Neural progenitor cell (in vitro differentiated cells): ENCODE results near the gene LINGO1. TPM values are rescaled to one million over a fixed set of nuclear protein-coding genes. Genes with fewer than 3 reads are reported as not detected.

ENCODE experiments used
- DNase-seq: peaks from one replicate; pipeline ENCODE4 v3.0.0-alpha.2; 2016; ENCODE audit warnings: low spot score
- H2AFZ ChIP-seq: fragments of 200-600 bp; sonication (generic); replicated peaks from 2 replicates; pipeline ENCODE4 v1.6.1; 2016; ENCODE audit warnings: antibody characterized with exemption
- H3F3A ChIP-seq: fragments of 200-600 bp; sonication (generic); 2 replicates; pipeline ENCODE4 v1.6.1; 2016; ENCODE audit warnings: antibody characterized with exemption, low read depth
- H3K27ac ChIP-seq: fragments of 200-600 bp; sonication (generic); 2 replicates; pipeline ENCODE4 v1.5.1; 2016; ENCODE audit warnings: mild to moderate bottlenecking
- H3K27me3 ChIP-seq: fragments of 200-600 bp; sonication (generic); 2 replicates; pipeline ENCODE4 v1.6.1; 2016; ENCODE audit warnings: mild to moderate bottlenecking, moderate library complexity
- H3K36me3 ChIP-seq: fragments of 200-600 bp; sonication (generic); 2 replicates; pipeline ENCODE4 v1.5.1; 2016
- H3K4me1 ChIP-seq: fragments of 200-600 bp; sonication (generic); 2 replicates; pipeline ENCODE4 v1.6.1; 2016; ENCODE audit warnings: mixed run types
- H3K4me2 ChIP-seq: fragments of 200-600 bp; sonication (generic); 2 replicates; pipeline ENCODE4 v1.6.1; 2016
- H3K4me3 ChIP-seq: fragments of 200-600 bp; sonication (generic); 2 replicates; pipeline ENCODE4 v1.5.1; 2016
- H3K79me2 ChIP-seq: fragments of 200-600 bp; sonication (generic); 2 replicates; pipeline ENCODE4 v1.6.1; 2016; ENCODE audit warnings: low read depth
- H3K9ac ChIP-seq: fragments of 200-600 bp; sonication (generic); 2 replicates; pipeline ENCODE4 v1.6.1; 2016
- H3K9me3 ChIP-seq: fragments of 200-600 bp; sonication (generic); 2 replicates; pipeline ENCODE4 v1.5.1; 2016; ENCODE audit warnings: low read depth
- H4K20me1 ChIP-seq: fragments of 200-600 bp; sonication (generic); 2 replicates; pipeline ENCODE4 v1.6.1; 2016; ENCODE audit warnings: low read depth
- H3K27ac Mint-ChIP-seq: 3 replicates; pipeline ENCODE4 v1.8.0; 2021; ENCODE audit warnings: mixed read lengths
- H3K27me3 Mint-ChIP-seq: 2 replicates; pipeline ENCODE4 v1.8.0; 2022; ENCODE audit warnings: low read depth, mild to moderate bottlenecking, inconsistent platforms, moderate library complexity, mixed read lengths; ENCODE audit not compliant: insufficient read depth
- H3K36me3 Mint-ChIP-seq: 3 replicates; pipeline ENCODE4 v1.8.0; 2021; ENCODE audit warnings: mixed read lengths
- H3K4me1 Mint-ChIP-seq: 3 replicates; pipeline ENCODE4 v1.8.0; 2021; ENCODE audit warnings: mixed read lengths
- H3K4me3 Mint-ChIP-seq: 3 replicates; pipeline ENCODE4 v1.8.0; 2021; ENCODE audit warnings: mild to moderate bottlenecking, moderate library complexity, mixed read lengths
- H3K9me3 Mint-ChIP-seq: 3 replicates; pipeline ENCODE4 v1.8.0; 2020; ENCODE audit warnings: mixed read lengths
- CTCF ChIP-seq: fragments of 200-600 bp; sonication (generic); IDR thresholded peaks from 2 replicates; pipeline ENCODE4 v1.5.1; 2017; ENCODE audit warnings: antibody characterized with exemption, mild to moderate bottlenecking
- EZH2 ChIP-seq: fragments of 200-600 bp; sonication (generic); IDR thresholded peaks from 2 replicates; pipeline ENCODE4 v1.6.1; 2017; ENCODE audit warnings: antibody characterized with exemption, mild to moderate bottlenecking, moderate library complexity
- EZH2phosphoT487 ChIP-seq: fragments of 200-600 bp; sonication (generic); IDR thresholded peaks from 2 replicates; pipeline ENCODE4 v1.6.1; 2017; ENCODE audit warnings: antibody characterized with exemption
- total RNA-seq: library from RNA; depleted of rRNA; stranded (reverse); fragments of >200 nt; gene quantifications from 2 replicates; pipeline ENCODE4 v1.2.3, GENCODE V29; 2015; ENCODE audit warnings: low replicate concordance

Gene LINGO1
- total RNA-seq, 1 donor from 2014 or later, result 7.9 TPM

DNA sequence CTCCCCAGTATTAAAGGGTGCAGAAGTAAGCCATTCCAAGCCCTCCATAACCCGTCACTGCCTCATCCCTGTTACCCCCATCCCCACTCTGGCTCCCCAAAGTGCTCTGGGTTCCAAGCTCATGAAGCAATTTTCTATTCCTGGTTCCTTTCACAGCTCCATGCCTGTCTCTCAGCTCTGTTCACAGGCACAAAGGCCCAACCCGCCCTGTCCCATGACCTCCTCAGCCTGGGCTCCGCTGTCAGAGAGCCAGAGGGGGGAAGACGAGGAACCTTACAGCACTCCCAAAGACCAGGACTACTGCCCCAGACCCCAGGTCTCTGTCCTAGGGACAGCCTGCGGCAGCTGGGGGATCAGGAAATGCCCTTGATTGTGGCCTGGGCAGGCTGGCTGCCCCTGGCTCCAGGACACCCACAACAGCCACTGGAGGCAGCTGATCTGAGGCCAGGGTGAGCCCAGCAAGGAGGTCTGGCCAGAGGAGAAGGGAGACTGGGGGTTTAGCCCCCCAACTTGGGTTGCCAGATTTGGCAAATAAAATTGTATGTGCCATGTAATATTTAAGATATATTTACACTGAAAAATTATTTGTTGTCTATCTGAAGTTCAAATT is 43.2 kb upstream of the LINGO1 start:
- H2AFZ ChIP-seq, result no peak overlapping the region
- no peaks in the 10 kb centered on the region for H3F3A ChIP-seq
- no peak overlapping the region for H3K9ac ChIP-seq
- peaks cover 12% of the 10 kb centered on the region for H3K4me1 ChIP-seq
- no peaks in the 10 kb centered on the region for H3K9me3 Mint-ChIP-seq
- no peak overlapping the region for H3K27ac Mint-ChIP-seq
- H3K4me3 Mint-ChIP-seq, result no peak overlapping the region
- H3K36me3 ChIP-seq, result no peaks in the 10 kb centered on the region
- H3K27ac ChIP-seq, result no peak overlapping the region
- TF ChIP-seq EZH2phosphoT487 (no peak), EZH2 (no peak), CTCF (no peak)
- no peaks in the 10 kb centered on the region for H3K79me2 ChIP-seq
- no peaks in the 10 kb centered on the region for H3K27me3 ChIP-seq
- no peaks in the 10 kb centered on the region for H3K27me3 Mint-ChIP-seq
- H3K4me2 ChIP-seq, result no peak overlapping the region
- H3K4me1 Mint-ChIP-seq, result no peaks in the 10 kb centered on the region
- H3K9me3 ChIP-seq, result no peaks in the 10 kb centered on the region
- H4K20me1 ChIP-seq, result no peaks in the 10 kb centered on the region
- DNase-seq, result no peak
- no peak overlapping the region for H3K4me3 ChIP-seq
- no peaks in the 10 kb centered on the region for H3K36me3 Mint-ChIP-seq

DNA sequence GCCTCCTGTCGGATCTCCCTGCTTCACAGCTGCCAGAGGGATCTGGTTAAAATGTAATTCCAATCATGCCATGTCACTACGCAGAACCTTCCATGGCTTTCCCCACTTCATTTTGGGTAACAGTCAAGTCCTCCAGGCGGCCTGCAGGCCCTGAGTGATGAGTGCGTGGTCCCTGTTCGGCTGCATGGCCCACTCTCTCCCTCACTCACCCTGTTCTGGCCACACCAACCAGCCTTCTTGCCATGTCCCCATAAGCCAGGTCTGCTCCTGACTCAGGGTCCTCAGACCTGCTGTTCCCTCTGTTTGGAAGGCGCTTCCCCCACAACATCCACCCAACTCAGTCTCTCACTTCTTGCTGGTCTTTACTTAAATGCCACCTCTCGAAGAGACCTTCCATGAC is 41.6 kb upstream of the LINGO1 start:
- Histone ChIP-seq H4K20me1 (no peaks in the 10 kb centered on the region), H3K4me3 (no peak overlapping the region), H2AFZ (no peak overlapping the region), H3K27ac (no peak overlapping the region), H3K4me1 (peaks cover 12% of the 10 kb centered on the region), H3F3A (no peaks in the 10 kb centered on the region), H3K4me2 (no peak overlapping the region), H3K9ac (no peak overlapping the region), H3K27me3 (no peaks in the 10 kb centered on the region), H3K36me3 (no peaks in the 10 kb centered on the region), H3K9me3 (no peaks in the 10 kb centered on the region), H3K79me2 (no peaks in the 10 kb centered on the region)
- TF ChIP-seq EZH2 (no peak), EZH2phosphoT487 (no peak), CTCF (no peak)
- Mint-ChIP-seq H3K36me3 (no peaks in the 10 kb centered on the region), H3K4me1 (peaks cover 4% of the 10 kb centered on the region), H3K27ac (no peak overlapping the region), H3K4me3 (no peak overlapping the region), H3K9me3 (no peaks in the 10 kb centered on the region), H3K27me3 (peaks cover 1% of the 10 kb centered on the region)
- DNase-seq, result no peak

- H3K36me3 Mint-ChIP-seq, result no peaks in the 10 kb centered on the region
- H3K27ac ChIP-seq, result no peak overlapping the region
- H3K4me3 ChIP-seq, result no peak overlapping the region
- peaks cover 3% of the 10 kb centered on the region for H3K27me3 Mint-ChIP-seq
- no peaks in the 10 kb centered on the region for H3K79me2 ChIP-seq
- DNase-seq, result no peak
- no peak overlapping the region for H3K27ac Mint-ChIP-seq
- no peaks in the 10 kb centered on the region for H3K27me3 ChIP-seq
- no peak overlapping the region for H2AFZ ChIP-seq
- no peak overlapping the region for H3K4me2 ChIP-seq
- no peaks in the 10 kb centered on the region for H3F3A ChIP-seq
- no peak overlapping the region for H3K9ac ChIP-seq
- H3K4me3 Mint-ChIP-seq, result no peak overlapping the region
- no peaks in the 10 kb centered on the region for H3K9me3 ChIP-seq
- no peak for TF ChIP-seq EZH2
- TF ChIP-seq CTCF, result no peak
- TF ChIP-seq EZH2phosphoT487, result no peak
- H3K36me3 ChIP-seq, result no peaks in the 10 kb centered on the region
- H4K20me1 ChIP-seq, result no peaks in the 10 kb centered on the region
- H3K4me1 Mint-ChIP-seq, result peaks cover 4% of the 10 kb centered on the region
- H3K4me1 ChIP-seq, result peaks cover 12% of the 10 kb centered on the region
- no peaks in the 10 kb centered on the region for H3K9me3 Mint-ChIP-seq
Measured at GRCh38 chr15:77673866-77674265, 41.2 kb upstream of the LINGO1 start.
